DMS 273 (cell line): ENCODE results near the gene JADE3.

Experiments
- DNase-seq: peaks from one replicate; lab custom pipeline; 2025; ENCODE audit not compliant: unreplicated experiment; lab: John Stamatoyannopoulos, UW

Gene JADE3

GRCh38 chrX:46992070-46992469 is 79.8 kb downstream of the JADE3 start:
- DNase-seq = no peak

- DNase-seq = peak; percentile 8
These were observed 81.9 kb downstream of the JADE3 start for GRCh38 chrX:46994096-46994495.

GRCh38 chrX:47012131-47012530 is 99.9 kb downstream of the JADE3 start:
- no peak for DNase-seq

- no peak for DNase-seq
These were observed 114.0 kb downstream of the JADE3 start for GRCh38 chrX:47026198-47026597.

GRCh38 chrX:47030339-47030738 is 118.1 kb downstream of the JADE3 start:
- DNase-seq = peak; percentile 92

GRCh38 chrX:47047989-47048388 is 135.8 kb downstream of the JADE3 start:
- DNase-seq = no peak

GRCh38 chrX:47059142-47059874 is 147.1 kb downstream of the JADE3 start:
- no peak for DNase-seq

- no peak for DNase-seq
These were observed 148.5 kb downstream of the JADE3 start for GRCh38 chrX:47060708-47061107.

- no peak for DNase-seq
These were observed 149.2 kb downstream of the JADE3 start for GRCh38 chrX:47061238-47061919.

- DNase-seq = no peak
These were observed 151.0 kb downstream of the JADE3 start for GRCh38 chrX:47063179-47063578.

- DNase-seq = no peak
These were observed 156.0 kb downstream of the JADE3 start for GRCh38 chrX:47068214-47068613.

- no peak for DNase-seq
These were observed 156.5 kb downstream of the JADE3 start for GRCh38 chrX:47068720-47069119.

- no peak for DNase-seq
These were observed 166.2 kb downstream of the JADE3 start, which contains the start of gene RGN for GRCh38 chrX:47078129-47079043. RGN (plus strand) TSS chrX:47078443; CDS start chrX:47081145, 2,702 bp downstream.

- DNase-seq = no peak
These were observed 168.1 kb downstream of the JADE3 start for GRCh38 chrX:47080215-47080914.

GRCh38 chrX:47080915-47081236 is 168.7 kb downstream of the JADE3 start:
- DNase-seq = no peak

GRCh38 chrX:47091149-47091775 is 179.0 kb downstream of the JADE3 start:
- no peak for DNase-seq

- DNase-seq = peak; percentile 72
These were observed 181.0 kb downstream of the JADE3 start for GRCh38 chrX:47093248-47093647.

GRCh38 chrX:47093860-47094259 is 181.6 kb downstream of the JADE3 start:
- no peak for DNase-seq

- DNase-seq = peak; percentile 47
These were observed 184.8 kb downstream of the JADE3 start for GRCh38 chrX:47097018-47097417.

- no peak for DNase-seq
These were observed 186.3 kb downstream of the JADE3 start for GRCh38 chrX:47098338-47099094.
